HG03520 (cell line): ENCODE data around the gene ECM2.

Source experiments
- ATAC-seq: cut with Tn5 transposase; IDR thresholded peaks from one replicate; pipeline ENCODE4 v1.9.1; 2021; ENCODE audit warnings: mild to moderate bottlenecking, moderate library complexity; ENCODE audit not compliant: unreplicated experiment

ECM2 gene

DNA sequence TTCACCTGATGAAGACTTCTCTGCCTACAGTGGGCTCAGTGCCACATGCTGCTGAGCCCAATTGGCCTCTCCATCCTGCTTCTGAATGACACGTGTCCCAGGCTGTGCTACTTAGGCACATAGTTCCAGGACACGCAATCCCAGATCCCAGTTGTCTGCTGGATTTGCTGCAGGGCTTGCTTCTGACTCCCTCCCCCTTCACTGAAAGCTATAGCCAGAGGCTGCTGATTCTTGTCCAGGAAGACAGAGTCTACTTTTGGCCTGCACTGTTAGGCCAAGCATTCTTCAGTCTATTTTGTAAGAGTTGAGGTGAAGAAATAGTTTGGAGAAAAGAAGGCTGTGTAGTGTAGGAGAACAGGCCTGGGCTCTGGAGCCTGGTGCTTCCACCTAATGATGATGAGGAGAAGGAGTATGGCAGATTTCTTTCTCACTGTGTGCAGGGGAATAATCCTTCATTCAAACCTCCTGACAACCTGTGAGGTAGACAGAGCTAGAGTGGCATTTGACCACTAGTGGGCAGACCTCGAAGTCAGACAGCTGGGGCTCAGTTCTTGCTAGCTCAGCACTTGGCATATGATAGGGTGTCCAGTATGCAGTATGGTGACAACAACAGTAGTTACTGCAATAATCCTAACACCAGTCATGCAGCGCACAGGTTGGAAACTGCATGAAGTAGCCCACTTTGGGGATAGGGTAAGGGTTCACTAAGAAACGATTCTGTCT, 34.0 kb downstream of the ECM2 start:
- ATAC-seq: no peak

DNA sequence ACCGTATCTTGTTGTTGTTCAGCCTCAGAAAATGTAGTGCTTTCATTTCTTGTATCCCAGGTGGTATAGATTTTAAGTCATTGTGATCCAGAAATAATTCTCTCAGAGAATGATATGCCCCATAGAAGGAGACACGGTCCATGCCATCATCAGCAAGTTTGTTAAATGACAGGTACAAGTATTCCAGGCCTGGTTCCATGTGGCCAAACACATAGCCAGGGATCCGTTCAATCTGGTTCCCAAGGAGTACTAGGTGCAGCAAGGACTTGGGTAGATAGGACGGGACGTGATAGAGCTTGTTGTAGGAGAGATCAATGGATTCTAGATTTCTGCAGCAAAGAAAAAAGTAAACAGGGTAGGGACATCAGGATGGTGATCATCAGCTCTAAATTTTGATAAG, 35.1 kb downstream of the ECM2 start:
- no peak for ATAC-seq

GRCh38 chr9:92499701-92500100, 36.1 kb downstream of the ECM2 start:
- no peak for ATAC-seq

DNA sequence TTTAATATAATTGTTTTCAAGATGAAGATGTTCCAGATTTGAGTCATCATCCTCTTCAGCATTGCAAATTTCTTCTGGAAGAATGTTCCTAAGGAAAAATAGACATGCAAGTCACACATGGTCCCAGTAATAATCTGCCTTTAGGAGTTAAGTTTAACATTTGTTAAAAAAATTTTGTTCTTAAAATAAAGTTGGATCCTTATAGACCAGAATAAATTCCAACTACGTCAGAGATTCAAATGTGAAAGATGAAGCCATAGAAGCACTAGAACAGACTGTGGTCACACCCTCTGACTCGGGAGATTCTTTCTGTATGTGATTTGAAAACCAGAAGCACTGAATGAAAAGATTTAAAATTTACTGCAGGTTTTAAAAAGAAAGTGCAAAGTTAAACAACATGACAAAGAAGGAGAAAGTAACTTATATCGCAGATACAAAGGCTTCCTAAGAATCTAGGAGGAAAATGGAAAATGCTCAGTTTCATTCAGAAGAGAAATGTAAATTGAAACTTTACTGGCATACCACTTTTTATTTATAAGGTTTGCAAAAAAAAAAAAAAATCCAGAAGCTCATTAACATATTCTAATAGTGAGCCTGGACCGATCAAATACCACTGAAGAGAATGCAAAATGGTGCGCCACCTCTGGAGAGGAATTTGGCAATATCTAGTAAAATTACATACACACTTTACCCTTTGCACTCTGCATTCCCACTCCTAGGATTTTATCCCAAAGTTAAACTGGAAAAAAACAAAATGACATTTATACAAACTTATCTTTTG, 39.2 kb downstream of the ECM2 start:
- ATAC-seq: no peak

DNA sequence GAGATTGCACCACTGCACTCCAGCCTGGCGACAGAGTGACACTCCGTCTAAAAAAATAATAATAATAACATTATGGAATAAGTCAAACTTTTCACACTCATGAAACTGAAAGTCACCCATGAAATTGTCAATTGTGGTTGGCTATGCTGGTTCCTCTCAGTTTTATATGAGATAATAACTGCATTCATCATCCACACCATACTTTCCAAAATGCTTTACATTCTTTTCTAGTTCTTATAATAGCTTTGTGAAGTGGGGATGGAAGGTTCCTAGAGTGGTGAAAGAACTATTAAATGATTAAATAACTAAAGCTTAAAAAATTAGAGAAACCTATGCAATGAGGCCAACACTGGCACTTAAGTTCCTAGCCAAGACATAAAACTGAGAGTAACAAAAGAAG, 40.9 kb downstream of the ECM2 start:
- no peak for ATAC-seq

DNA sequence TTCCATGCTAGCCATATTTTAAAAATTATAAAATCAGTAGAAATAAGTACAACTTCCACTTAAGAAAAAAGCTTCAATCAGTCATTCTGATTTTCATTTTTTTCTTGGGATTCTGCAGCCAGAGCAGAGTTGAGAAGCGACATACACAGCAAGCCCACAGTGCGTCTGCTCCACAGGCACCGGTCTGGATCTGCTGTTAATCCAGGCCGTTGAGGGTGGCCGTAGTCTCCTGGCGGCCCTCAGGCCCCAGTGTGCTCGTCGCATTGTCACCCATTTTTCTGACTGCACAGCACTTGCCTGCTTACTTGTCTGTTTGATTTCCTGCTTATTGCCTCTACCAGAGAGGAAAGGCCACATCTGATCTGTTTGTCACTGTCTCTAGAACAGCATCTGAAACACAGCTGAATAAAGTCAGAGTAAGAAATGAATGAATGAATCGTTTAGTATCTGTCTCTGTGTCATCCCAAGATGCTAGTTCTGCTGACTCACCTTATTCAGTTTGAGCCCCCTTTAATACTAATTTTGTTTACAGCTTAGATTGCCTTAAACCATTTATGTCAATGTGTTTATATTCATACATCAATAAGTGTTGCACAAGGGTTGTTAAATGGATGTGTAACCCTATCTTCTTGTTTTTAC, 41.9 kb downstream of the ECM2 start:
- no peak for ATAC-seq

- no peak for ATAC-seq
Measured at GRCh38 chr9:92492781-92493401, 42.9 kb downstream of the ECM2 start.

DNA sequence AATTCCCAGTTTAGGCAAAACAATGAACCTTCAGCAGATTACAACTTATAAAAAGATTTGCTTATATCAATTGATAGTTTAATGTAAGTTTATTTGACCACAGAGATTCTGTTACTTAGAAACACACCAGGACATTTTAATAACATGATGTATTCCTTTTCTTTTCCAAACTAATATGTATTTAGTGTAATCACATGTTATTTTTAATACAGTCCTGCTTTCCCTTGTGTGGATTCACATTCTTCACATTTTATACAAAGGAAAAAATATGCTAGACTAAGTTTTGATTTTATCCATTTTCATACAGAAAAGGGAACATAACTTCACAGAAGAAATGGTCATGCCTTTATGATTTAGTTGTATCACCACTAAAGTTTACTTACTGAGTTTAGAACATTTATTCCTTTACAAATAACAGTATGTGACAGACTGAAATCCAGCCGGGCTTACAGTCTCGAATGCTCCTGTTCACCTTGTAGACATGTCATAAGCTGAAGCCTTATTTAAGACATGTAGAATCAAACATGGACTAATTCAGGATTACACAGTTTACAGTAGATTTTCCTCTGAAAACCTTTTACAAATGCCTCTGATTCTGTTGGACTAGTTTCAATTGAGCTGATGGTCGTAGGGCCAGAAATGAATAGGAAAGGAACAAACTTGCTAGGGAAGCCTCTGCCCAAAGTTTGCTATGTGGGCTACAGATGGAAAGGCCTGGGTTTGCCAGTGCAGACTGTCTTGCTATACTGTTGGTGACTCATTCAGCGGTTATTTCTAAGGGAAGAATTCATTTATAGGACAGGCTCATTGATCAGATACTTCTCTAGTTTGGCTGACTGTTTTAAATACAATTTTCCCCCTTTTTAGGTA, 46.9 kb downstream of the ECM2 start:
- ATAC-seq: no peak

GRCh38 chr9:92486371-92486770, 49.4 kb downstream of the ECM2 start:
- no peak for ATAC-seq

DNA sequence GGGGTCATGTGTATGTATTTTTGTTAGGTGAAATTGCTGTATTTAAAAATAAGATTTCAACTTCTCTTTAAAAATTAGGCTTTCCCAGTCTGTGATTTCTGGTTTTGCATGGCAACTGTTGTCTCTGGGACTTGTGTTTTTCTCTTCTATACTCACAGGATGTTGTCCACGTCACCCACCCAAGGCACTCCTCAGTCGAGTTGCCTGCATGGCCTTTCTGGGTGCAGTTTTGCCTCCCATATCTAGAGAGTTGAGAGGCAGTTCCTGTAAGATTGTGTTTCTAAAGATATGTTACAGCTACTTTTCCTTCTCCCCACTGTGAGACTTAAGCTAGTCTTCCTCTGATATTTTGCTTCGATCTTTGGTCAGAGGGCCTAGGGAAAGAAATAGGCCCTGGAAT, 51.2 kb downstream of the ECM2 start:
- ATAC-seq: no peak

DNA sequence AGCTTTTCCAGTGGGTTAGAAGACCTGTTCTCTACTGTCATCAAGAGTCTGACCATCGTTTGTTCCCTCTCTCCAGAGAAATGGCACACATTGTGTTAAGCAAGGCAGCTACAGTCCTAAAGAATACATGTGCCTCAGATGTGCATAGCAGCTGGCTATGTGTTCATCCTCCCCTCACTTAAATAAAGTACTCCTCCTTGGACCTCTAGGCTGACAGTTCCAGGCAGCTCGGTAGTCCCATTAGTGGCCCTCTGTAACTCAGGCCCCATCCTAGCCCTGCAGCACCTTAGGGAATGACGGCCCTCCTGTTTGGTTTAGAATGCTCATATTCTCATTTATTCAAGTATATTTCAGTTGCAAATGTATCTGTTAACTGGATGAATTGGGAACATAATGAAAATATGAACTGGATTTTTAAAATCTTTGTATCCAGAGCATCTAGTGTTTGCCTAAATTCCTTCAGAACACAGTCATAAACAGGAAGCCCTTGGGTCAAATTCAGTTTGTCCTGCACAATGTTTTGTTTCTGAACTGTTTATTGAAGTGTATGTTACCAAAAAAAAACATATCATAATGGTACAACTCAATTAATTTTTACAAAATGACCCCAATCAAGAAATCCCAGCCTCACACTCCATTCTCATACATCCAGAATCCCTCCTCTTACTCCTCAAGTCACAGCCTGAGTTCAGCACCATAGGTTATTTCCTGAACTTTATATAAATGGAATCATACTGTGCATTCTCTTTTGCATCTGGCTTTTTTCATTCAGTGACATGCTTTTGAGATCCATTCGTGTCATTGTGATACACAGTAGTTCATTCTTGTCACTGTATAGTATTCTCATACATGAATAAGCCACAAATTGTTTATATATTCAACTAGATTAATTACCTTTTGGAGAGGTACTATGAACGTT, 51.9 kb downstream of the ECM2 start:
- ATAC-seq: no peak

GRCh38 chr9:92482805-92483204, 53.0 kb downstream of the ECM2 start:
- no peak for ATAC-seq

DNA sequence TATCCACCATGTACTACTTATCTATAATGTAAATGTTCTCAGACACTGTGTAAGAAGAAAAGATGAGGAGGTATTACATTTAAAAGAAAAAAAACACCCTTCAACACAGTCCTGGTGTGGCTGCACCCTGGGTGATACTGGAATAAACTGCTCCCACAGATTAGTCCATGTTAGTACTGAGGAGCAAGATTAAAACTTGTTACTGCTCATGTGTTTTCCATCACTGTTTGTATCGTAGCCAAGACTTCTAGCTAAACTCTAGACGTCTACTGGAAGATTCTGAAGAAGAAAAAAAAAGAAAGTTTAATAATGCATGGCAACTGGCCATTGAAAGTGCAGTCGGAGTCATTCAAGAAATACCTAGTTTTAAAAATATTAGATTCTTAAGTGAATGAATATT, 53.5 kb downstream of the ECM2 start, which contains the start of gene ASPN:
Gene ASPN (minus strand): TSS at position 178 of the 400 bp plus-strand sequence.
- ATAC-seq: no peak

- no peak for ATAC-seq
Measured at GRCh38 chr9:92480986-92481633, 54.7 kb downstream of the ECM2 start.

- no peak for ATAC-seq
Measured at GRCh38 chr9:92480291-92480771, 55.5 kb downstream of the ECM2 start.

- ATAC-seq: no peak
Measured at GRCh38 chr9:92479346-92479745, 56.4 kb downstream of the ECM2 start.

GRCh38 chr9:92478783-92479182, 57.0 kb downstream of the ECM2 start:
- no peak for ATAC-seq

- ATAC-seq: no peak
Measured at GRCh38 chr9:92476962-92477361, 58.8 kb downstream of the ECM2 start.

- ATAC-seq: no peak
Measured at GRCh38 chr9:92474587-92474986, 61.2 kb downstream of the ECM2 start.
